ENCODE data around the gene PARP6.
"Not testable (repeated sequence)": the region's sequence is repeated elsewhere in the genome, so short reads cannot be mapped to it uniquely, and the experiment has no call there.

The PARP6 gene

DNA sequence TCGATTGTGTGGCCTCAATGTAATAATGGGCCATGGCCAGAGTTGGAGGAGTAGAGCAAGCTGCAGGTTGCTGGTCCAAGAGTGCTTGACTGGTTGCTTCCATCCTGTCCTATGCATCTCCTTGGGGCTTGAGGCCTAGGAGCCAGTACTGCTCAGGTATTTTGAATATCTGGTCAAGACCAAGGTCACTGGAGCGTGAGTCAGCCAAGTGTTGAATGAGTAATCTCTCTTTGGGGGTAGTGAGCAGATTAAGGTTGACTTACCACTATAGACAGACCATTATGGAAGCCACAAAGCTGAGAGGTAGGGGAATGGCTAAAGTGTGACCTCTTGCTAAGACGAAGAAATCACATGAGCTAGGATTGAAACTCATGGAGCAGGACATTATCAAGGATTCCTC is 9.4 kb upstream of the PARP6 start:
- DNase-seq (ENCODE audit: low read depth in 2 of 2): no peak

DNA sequence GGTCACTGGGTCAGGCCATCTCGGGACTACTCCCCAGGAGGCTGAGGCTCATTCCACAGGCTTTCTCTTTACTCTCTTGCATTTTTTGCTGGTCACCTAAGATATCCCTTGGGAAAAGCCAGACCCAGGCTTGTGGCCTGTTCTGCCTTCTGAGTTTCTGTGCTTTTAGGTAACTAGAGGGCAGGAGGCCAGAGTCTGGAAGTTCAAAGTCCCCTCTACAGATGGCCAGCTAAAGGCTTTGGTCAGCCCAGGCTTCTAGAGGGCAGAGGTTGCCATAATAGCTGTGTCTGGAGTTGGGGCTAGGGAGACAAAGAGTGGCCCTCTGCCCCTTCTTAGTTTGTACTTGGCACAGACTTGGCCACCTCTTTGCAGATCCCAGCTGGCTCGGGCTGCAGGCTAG is 8.4 kb upstream of the PARP6 start:
- DNase-seq (ENCODE audit: low read depth in 2 of 2): no peak

DNA sequence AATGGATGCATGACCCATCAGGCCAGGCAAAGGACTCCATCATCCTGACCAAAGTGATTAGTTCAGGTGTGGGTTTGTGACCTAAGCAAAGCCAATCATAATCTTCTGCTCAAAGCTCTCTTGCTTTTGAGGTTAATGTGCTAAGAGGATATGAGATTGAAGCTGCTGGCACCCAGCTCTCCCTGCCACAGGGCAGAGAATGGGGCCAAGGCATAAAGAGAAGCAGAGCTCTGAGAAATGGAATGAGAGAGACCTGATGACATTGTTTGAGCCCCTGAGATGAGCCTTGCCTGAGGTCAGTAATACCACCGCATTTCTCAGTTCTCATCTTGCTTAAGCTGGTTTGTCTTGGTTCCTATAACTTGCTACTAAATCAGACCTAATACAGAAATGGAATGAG is 6.4 kb upstream of the PARP6 start:
- no peak for DNase-seq (ENCODE audit: low read depth in 2 of 2)

DNA sequence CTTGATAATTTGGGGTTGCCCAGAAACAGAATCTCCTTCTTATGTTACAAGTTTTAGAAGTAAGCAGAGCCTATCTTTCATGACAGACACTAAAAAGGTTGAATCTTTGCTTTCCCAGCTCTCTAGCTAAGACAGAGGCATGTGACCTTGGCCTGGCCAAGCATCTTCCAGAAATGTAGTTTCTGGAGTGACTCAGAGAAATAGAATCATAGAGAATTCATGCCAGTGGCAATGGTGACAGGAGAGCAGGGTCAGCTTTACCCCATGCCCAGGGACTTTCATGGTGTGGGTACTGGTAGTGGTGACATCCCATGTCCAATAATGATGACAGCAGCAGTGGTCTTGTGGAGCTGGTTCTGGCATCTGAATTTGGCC is 4.0 kb upstream of the PARP6 start:
- DNase-seq (ENCODE audit: low read depth in 2 of 2): no peak

- not testable (repeated sequence) for DNase-seq (ENCODE audit: low read depth in 2 of 2)
Observed at GRCh38 chr15:72275635-72276325, 3.4 kb upstream of the PARP6 start.

DNA sequence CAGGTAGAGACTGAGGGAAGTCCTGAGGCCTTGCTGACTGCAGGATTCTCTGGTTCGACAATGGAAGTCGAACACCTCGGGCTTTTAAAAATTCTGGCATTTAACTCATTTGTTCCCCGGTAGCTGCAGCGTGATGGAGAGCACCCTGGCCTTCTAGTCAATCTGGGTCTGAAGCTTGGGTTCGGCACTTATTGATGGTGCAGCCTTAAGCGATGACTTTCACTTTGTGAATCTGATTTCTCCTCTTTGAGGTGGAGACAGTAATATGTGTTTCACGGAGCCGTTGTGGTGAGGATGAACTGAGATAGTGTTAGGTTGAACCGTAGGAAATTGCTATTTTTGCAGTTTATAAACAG is 621 bp upstream of the PARP6 start:
- DNase-seq (ENCODE audit: low read depth in 2 of 2): no peak

DNA sequence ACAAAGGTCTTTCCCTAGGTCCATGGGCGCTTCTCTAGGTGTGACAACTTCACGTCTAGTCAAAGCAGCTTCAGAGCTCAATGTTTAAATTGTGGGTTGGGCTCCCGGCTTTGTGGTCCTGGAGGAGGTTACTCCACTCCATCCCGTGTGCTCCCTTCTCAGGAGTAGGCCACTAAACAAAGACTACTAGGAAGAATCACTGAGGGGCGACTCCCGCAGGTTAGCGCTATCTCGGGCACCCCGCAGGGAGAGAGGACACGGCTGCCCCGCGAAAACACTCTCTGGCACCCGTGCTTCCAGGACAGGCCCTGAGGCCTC is 500 bp downstream of the PARP6 start:
- DNase-seq (ENCODE audit: low read depth in 2 of 2): no peak

DNA sequence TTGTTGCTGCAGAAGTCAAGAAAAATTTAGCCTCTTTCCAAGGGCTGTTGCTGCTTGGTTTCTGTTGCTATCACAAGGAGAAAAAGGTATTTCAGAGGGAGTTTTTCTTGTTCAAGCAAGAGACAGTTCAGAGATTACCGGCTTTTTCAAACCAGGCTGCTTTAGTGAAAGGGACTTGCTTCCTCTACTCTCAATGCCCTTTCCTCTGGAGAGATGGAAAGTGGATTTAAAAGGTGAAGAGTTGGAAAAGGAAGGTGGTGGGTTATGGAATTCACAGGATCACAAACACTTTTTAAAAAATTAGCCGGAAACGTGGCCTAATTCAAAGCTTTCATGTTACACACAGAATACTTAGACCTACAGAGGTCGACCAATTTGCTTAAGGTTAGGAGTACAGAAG is 1.1 kb downstream of the PARP6 start:
- DNase-seq (ENCODE audit: low read depth in 2 of 2): no peak

DNA sequence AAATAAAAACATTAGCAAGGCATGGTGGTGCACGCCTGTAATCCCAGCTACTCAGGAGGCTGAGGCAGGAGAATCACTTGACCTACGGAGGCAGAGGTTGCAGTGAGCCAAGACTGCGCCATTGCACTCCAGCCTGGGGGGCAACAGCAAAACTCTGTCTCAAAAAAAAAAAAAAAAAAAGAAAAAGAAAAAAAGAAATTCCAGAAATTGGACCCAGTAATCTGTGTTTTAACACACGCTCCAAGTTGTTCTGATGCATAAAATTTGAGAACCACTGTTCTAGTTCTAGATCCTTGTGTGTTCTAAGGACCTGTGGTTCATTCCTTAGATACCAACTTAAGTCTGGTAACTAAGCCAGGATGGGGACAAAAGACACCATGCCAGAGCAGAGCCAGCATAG is 2.6 kb downstream of the PARP6 start:
- no peak for DNase-seq (ENCODE audit: low read depth in 2 of 2)

DNA sequence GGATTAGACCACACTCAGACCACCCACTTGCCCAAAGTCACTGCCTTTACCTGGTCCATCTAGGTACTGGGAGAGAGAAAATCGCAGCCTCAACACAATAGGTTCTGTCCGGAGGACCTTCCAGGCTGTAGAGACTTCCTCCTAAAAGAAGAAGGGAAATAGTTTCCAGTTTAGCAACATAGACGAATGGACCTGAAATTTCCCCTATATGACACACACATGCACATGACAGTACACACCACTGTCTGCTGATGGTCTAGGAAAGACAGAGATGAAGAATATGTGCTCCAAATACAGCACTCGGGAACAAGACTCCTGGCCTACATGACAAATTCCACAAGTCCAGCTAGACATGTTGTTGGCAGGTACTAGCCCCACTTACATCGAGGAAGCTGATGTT is 7.3 kb downstream of the PARP6 start:
- DNase-seq (ENCODE audit: low read depth in 2 of 2): no peak

GRCh38 chr15:72252663-72253299 is 19.6 kb downstream of the PARP6 start:
- DNase-seq (ENCODE audit: low read depth in 2 of 2): no peak

GRCh38 chr15:72249142-72249810 is 23.1 kb downstream of the PARP6 start:
- DNase-seq (ENCODE audit: low read depth in 2 of 2): no peak

DNA sequence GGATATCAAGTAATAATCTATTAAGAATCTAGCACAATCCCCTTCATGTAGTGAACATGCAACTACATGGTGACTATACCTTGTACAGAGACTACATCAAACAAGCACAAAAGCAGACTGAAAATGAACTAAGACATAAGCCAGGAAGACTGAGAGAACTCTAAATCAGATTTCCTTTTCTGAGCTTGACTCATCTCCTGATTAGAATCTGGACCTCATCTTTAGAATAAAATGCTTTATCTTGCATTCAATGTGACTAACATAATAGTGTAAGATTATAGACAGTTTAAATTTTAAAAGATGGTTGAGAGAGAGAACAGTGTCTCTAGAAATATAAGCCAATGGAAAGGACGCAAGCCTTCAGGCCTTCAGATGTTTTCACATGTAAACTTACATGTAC is 23.8 kb downstream of the PARP6 start:
- DNase-seq (ENCODE audit: low read depth in 2 of 2): no peak

GRCh38 chr15:72242775-72243370 is 29.5 kb downstream of the PARP6 start:
- no peak for DNase-seq (ENCODE audit: low read depth in 2 of 2)

DNA sequence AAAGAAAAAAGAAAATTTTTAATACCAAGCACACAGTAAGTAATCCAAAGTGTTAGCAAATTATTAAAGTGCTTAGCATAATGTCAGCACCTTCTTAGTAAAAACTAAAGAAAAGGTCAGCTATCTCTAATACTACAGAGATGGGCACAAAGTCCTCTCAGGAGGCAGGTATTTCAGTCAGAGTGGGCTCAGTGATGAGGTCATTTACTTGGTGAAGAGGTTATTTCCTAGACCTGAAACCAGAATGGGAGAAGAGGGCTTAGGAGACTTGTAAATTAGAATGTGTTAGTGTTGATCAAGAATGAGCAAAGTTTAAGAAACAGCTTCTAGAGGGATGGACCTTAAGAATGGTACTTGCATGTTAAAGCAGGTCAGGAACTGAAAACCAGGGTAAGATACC is 32.7 kb downstream of the PARP6 start:
- no peak for DNase-seq (ENCODE audit: low read depth in 2 of 2)

DNA sequence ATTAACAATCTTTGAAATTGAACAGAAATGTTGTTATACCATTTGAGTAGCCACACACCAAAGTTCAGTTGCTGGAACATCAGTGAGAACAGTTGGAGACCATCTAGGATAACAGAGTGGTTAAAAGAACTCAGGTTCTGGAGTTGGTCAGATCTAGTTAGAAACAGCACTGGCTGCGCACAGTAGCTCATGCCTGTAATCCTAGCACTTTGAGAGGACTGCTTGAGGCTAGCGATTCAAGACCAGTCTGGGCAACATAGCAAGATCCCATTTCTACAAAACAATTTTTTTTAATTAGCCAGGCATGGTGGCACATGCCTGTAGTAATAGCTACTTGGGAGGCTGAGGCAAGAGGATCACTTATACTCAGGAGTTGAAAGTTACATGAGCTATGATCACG is 33.8 kb downstream of the PARP6 start:
- DNase-seq (ENCODE audit: low read depth in 2 of 2): no peak

- DNase-seq (ENCODE audit: low read depth in 2 of 2): no peak
Observed at GRCh38 chr15:72237853-72238224, 34.5 kb downstream of the PARP6 start.

- DNase-seq (ENCODE audit: low read depth in 2 of 2): peak in 1 of 2 donors; percentile 24
Observed at GRCh38 chr15:72237029-72237852, 35.1 kb downstream of the PARP6 start.

DNA sequence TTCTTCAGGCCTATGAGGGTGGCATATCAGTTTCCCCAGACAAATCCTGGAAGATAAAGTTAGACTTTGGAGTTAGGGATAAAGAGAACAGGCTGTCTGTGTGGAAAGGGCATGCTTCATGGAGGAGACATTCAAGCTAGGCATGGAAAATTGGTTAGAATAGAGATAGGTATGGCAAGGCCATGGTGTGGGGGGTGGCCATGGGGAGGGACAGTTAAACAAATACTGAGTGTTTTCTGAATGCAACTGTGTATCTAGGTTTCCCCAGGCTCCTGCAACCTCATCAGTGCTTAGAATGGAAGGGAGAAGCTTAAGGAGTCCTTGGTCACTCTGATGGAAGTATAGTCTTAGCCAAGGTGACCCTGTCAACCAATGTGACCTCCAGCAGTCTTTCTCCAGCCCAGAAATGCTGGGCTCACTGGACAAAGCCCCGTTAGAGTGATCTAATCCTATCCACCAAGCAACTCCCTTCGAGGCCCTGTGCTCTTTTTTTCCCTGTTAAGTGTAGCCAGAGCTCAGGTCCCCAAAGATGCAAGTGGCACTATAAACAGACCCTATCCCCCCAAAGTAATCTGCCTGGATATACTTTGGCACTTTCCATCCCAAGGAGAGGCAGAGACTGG is 35.9 kb downstream of the PARP6 start:
- DNase-seq (ENCODE audit: low read depth in 2 of 2): no peak

DNA sequence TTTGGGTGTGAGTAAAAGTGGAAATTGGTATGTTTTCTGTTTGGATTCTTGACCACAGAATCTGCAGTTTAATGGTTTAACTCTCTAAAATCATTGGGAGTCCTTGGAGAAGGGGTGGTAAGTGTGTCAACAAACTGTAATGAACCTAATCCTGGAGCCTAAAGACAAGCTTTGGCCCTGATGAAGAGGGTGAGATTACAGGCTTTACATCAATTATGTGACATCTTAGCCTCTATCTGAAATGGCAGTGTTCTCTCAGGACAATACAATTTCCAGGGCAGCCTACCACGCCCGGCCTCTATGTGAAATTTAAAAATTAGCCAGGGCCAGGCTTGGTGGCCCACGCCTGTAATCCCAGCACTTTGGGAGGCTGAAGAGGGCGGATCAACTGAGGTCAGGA is 37.1 kb downstream of the PARP6 start:
- no peak for DNase-seq (ENCODE audit: low read depth in 2 of 2)

- DNase-seq (ENCODE audit: low read depth in 2 of 2): no peak
Observed at GRCh38 chr15:72233769-72234168, 38.6 kb downstream of the PARP6 start.

Measured in stimulated activated CD8-positive, alpha-beta memory T cell treated with anti-CD3 and anti-CD28 coated beads, Interleukin-7, amount 100 ng/mL, for 1 hour (primary cell).